ENCODE measurements around the gene CCR2.
A peak's percentile ranks its signal among the peaks of the same experiment; 100 is the strongest.

CCR2 gene

DNA sequence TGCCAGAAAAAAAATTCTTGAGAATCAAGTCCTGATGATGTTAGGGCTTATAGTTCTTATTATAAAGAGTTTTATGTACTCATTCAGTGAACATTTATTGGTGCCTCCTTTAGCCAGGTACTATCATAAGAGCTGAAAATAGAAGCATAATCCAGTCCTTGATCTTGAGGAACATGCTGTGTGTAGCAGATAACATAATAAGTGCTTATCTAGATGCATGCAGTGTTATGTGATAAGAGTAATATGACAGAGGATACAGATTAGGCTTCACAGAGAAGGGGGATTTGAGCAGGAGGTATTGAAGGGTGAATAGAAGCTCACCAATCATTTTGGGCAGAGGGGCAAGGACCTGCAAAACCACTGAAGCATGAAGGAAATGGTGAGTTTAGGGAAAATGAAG lies 1.1 kb downstream of the CCR2 start:
- no peak for DNase-seq (ENCODE audit: low spot score)

- no peak for DNase-seq (ENCODE audit: low spot score)
Measured at GRCh38 chr3:46356276-46356675, 2.4 kb downstream of the CCR2 start.

GRCh38 chr3:46356909-46357308 lies 3.0 kb downstream of the CCR2 start:
- no peak for DNase-seq (ENCODE audit: low spot score)

GRCh38 chr3:46358466-46358865 lies 4.6 kb downstream of the CCR2 start:
- no peak for DNase-seq (ENCODE audit: low spot score)

GRCh38 chr3:46359733-46360493 lies 6.0 kb downstream of the CCR2 start:
- DNase-seq (ENCODE audit: low spot score) = peak; percentile 50

DNA sequence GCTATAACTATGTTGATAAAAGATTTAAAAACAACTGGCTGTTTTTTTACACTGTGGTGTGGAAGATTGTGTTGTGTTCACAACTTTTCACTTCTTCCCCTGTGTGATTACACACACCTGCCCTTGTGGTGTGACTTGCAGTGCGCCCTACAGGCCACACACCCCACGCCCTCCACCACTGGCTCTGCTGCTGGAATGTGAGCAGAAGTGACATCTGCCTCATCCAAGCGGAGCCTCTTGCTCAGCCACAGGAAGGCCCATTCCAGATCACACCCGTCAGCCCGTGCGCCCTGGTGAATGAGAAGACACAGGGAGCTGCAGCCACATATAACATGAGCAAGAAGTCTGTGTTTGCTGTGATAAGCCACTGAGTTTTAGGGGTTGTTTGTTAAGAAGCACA lies 7.0 kb downstream of the CCR2 start:
- no peak for DNase-seq (ENCODE audit: low spot score)

DNA sequence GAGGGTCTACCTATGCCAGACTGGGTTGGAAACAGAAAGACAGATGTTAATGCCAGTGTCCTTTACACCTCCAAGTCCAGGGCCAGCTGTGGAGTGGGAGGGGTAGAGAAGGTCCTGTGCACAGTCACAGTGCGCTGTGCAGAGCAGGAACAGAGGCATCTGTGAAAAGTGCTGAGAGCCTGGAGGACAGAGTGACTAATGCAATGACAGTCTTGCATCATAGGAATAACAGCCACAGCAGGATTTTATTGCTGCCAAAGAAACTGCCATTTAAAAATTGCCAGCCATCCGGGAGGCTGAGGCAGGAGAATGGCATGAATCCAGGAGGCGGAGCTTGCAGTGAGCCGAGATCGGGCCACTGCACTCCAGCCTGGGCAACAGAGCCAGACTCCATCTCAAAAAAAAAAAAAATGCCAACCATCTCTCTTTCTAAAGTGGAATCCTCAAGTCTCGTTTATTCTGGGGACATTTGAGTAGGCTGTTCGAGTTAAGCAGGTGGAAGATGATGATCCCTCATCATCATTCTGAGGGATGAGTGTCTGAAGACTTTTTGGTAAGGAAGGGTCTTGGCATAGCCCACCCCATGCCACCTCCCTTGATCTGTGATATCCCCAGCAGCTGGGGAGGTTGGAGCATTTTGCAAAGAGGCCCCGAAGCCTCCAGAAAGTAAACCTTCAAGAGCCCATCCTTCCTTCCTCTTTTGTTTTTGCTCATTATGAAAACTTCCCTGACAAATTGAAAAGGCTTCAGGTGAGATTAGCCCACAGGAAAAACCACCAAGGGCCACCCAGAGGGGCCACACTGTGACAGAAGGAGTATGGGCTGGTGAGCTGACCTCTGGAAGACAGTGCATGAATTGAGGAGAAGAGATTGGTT lies 7.7 kb downstream of the CCR2 start:
- DNase-seq (ENCODE audit: low spot score) = peak; percentile 31

DNA sequence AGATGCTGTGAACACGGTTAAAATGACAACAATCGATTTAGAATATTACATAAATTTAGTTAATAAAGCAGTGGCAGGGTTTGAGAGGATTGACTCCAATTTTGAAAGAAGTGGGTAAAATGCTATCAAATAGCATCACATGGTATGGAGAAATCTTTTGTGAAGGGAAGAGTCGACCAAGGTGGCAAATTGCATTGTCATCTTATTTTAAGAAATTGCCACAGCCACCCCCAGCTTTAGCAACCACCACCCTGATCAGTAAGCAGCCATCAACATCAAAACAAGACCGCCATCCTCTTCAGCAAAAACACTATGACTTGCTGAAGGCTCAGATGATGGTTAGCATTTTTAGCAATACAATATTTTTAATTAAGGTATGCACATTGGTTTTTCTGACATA lies 11.1 kb downstream of the CCR2 start:
- DNase-seq (ENCODE audit: low spot score) = no peak

GRCh38 chr3:46365737-46366524 lies 12.0 kb downstream of the CCR2 start:
- DNase-seq (ENCODE audit: low spot score) = no peak

DNA sequence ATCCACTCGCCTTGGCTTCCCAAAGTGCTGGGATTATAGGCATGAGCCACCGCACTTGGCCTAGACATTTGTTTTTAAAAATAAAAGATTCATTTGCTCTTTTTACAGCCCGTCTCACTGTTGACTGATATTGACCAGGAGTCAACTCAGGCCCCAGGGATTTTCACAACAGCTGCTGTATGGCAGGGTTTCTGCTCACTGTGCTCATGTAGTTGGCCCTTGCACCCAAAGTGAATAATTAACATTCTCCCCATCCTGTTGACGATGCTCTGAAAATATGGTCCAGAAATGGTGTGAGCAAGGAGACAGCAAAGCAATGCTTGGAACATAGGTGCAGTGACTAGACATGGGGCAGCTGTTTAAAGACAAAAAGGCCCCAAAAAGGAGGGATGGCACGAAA lies 13.9 kb downstream of the CCR2 start:
- no peak for DNase-seq (ENCODE audit: low spot score)

- peak; percentile 38 for DNase-seq (ENCODE audit: low spot score)
Measured at GRCh38 chr3:46368569-46368968, 14.7 kb downstream of the CCR2 start.

- DNase-seq (ENCODE audit: low spot score) = no peak
Measured at GRCh38 chr3:46369151-46369550, 15.2 kb downstream of the CCR2 start.

DNA sequence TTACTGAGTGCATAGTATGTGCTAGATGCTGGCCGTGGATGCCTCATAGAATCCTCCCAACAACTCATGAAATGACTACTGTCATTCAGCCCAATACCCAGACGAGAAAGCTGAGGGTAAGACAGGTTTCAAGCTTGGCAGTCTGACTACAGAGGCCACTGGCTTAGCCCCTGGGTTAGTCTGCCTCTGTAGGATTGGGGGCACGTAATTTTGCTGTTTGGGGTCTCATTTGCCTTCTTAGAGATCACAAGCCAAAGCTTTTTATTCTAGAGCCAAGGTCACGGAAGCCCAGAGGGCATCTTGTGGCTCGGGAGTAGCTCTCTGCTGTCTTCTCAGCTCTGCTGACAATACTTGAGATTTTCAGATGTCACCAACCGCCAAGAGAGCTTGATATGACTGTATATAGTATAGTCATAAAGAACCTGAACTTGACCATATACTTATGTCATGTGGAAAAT lies 15.8 kb downstream of the CCR2 start:
- DNase-seq (ENCODE audit: low spot score) = no peak

DNA sequence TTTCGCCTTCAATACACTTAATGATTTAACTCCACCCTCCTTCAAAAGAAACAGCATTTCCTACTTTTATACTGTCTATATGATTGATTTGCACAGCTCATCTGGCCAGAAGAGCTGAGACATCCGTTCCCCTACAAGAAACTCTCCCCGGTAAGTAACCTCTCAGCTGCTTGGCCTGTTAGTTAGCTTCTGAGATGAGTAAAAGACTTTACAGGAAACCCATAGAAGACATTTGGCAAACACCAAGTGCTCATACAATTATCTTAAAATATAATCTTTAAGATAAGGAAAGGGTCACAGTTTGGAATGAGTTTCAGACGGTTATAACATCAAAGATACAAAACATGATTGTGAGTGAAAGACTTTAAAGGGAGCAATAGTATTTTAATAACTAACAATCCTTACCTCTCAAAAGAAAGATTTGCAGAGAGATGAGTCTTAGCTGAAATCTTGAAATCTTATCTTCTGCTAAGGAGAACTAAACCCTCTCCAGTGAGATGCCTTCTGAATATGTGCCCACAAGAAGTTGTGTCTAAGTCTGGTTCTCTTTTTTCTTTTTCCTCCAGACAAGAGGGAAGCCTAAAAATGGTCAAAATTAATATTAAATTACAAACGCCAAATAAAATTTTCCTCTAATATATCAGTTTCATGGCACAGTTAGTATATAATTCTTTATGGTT lies 17.1 kb downstream of the CCR2 start, which contains the start of gene CCR5:
TSS of gene CCR5 (plus strand) at position 108 of the 680 bp plus-strand sequence. CDS start 1,957 bp downstream, outside the sequence.
- DNase-seq (ENCODE audit: low spot score) = no peak

DNA sequence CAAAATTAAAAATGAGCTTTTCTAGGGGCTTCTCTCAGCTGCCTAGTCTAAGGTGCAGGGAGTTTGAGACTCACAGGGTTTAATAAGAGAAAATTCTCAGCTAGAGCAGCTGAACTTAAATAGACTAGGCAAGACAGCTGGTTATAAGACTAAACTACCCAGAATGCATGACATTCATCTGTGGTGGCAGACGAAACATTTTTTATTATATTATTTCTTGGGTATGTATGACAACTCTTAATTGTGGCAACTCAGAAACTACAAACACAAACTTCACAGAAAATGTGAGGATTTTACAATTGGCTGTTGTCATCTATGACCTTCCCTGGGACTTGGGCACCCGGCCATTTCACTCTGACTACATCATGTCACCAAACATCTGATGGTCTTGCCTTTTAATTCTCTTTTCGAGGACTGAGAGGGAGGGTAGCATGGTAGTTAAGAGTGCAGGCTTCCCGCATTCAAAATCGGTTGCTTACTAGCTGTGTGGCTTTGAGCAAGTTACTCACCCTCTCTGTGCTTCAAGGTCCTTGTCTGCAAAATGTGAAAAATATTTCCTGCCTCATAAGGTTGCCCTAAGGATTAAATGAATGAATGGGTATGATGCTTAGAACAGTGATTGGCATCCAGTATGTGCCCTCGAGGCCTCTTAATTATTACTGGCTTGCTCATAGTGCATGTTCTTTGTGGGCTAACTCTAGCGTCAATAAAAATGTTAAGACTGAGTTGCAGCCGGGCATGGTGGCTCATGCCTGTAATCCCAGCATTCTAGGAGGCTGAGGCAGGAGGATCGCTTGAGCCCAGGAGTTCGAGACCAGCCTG lies 17.8 kb downstream of the CCR2 start:
- no peak for DNase-seq (ENCODE audit: low spot score)

GRCh38 chr3:46372492-46373359 lies 18.8 kb downstream of the CCR2 start:
- DNase-seq (ENCODE audit: low spot score) = peak; percentile 23

- no peak for DNase-seq (ENCODE audit: low spot score)
Measured at GRCh38 chr3:46374755-46375154, 20.8 kb downstream of the CCR2 start.

DNA sequence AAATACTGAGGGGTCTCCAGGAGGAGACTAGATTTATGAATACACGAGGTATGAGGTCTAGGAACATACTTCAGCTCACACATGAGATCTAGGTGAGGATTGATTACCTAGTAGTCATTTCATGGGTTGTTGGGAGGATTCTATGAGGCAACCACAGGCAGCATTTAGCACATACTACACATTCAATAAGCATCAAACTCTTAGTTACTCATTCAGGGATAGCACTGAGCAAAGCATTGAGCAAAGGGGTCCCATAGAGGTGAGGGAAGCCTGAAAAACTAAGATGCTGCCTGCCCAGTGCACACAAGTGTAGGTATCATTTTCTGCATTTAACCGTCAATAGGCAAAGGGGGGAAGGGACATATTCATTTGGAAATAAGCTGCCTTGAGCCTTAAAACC lies 21.3 kb downstream of the CCR2 start:
- DNase-seq (ENCODE audit: low spot score) = no peak

GRCh38 chr3:46375814-46376213 lies 21.9 kb downstream of the CCR2 start:
- DNase-seq (ENCODE audit: low spot score) = no peak

DNA sequence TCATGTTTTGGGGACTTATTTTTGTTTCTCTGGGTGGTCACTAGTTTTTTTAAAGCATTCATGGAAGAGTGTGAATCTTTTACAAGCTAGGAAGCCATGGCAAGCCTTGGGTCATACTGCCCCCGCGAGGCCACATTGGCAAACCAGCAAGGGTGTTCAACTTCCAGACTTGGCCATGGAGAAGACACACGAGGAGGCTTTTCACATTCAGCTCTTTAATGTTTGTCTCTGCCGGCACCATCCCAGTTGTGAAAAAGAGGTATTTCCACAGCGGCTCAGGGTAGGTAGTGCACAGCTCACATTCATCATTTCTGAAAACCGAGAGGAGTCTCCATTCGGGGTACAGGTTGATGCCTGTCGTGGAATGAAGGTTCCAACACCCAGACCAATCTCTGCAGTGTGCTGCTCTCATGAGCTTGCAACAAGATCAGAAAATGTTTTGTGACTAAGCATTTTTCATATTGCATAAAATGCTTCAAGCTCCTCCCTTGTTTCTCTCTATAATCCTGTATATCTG lies 24.6 kb downstream of the CCR2 start:
- peak; percentile 58 for DNase-seq (ENCODE audit: low spot score)
